ENCODE data around the gene ZNF76.

ZNF76 gene

DNA sequence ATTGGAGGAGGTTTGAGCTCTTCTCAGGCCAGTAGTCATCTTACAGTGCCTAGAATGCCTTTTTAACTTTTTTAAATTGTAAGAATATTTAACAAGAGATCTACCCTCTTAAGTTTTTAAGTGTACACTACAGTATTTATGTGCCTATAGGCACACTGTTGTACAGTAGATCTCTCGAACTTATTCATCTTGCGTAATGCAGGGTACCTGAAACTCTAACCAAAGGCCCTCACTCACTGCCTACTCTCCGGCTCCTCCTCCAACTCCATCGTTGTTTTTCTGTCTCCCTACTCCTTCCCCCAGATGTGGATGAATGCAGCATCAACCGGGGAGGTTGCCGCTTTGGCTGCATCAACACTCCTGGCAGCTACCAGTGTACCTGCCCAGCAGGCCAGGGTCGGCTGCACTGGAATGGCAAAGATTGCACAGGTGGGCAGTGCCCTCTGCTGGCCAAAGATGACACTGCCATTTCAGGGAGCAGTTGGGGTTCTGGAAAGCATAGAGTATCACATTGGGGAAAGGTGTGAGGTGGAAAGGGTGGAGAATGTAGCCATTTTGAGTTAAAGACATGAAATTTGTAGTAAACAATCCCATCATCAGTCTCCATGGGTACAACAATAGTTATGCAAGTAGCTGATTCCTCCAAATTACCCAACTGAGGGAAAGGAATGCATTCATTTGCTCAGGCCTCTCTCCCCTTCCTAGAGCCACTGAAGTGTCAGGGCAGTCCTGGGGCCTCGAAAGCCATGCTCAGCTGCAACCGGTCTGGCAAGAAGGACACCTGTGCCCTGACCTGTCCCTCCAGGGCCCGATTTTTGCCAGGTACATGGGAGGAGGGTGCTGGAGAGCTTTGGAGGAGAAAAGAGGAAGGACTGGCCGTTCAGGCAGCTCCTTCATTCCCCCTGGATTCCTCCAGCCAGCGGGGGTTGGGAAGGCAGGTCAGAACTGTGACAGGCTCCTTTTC lies 18.4 kb upstream of the ZNF76 start:
- Histone ChIP-seq H3K9ac (ENCODE audit: low read length) (no peak overlapping the region), H3K36me3 (ENCODE audit: control insufficient read depth, insufficient read depth, low read length) (peaks cover 13% of the 10 kb centered on the region), H3K4me3 (ENCODE audit: low read length) (no peak overlapping the region), H3K4me1 (ENCODE audit: control insufficient read depth, insufficient read depth, low read length) (peaks cover 19% of the 10 kb centered on the region), H3K27me3 (ENCODE audit: control insufficient read depth, insufficient read depth, low read length) (no peaks in the 10 kb centered on the region), H3K27ac (ENCODE audit: low read depth, low read length) (no peak overlapping the region)

DNA sequence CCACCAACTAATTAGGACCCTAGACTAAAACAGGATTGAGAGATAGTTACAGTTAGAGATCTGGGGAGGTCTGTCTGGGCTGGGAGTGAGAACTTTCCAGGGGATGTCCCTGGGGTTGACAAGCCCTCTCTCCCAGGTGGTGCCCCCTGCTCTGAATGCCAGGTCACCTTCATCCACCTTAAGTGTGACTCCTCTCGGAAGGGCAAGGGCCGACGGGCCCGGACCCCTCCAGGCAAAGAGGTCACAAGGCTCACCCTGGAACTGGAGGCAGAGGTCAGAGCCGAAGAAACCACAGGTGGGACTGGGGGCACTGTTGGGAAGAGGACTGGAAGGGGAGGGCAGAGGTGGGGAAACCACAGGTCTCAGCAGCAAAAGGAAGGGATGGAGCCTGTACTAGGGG lies 17.0 kb upstream of the ZNF76 start:
- Histone ChIP-seq H3K4me1 (ENCODE audit: control insufficient read depth, insufficient read depth, low read length) (peaks cover 19% of the 10 kb centered on the region), H3K4me3 (ENCODE audit: low read length) (no peak overlapping the region), H3K27ac (ENCODE audit: low read depth, low read length) (no peak overlapping the region), H3K9ac (ENCODE audit: low read length) (no peak overlapping the region), H3K27me3 (ENCODE audit: control insufficient read depth, insufficient read depth, low read length) (no peaks in the 10 kb centered on the region), H3K36me3 (ENCODE audit: control insufficient read depth, insufficient read depth, low read length) (peaks cover 15% of the 10 kb centered on the region)

GRCh38 chr6:35242906-35243305 lies 16.6 kb upstream of the ZNF76 start:
- H3K27ac ChIP-seq (ENCODE audit: low read depth, low read length): no peak overlapping the region
- H3K9ac ChIP-seq (ENCODE audit: low read length): no peak overlapping the region
- peaks cover 15% of the 10 kb centered on the region for H3K36me3 ChIP-seq (ENCODE audit: control insufficient read depth, insufficient read depth, low read length)
- H3K27me3 ChIP-seq (ENCODE audit: control insufficient read depth, insufficient read depth, low read length): no peaks in the 10 kb centered on the region
- peaks cover 16% of the 10 kb centered on the region for H3K4me1 ChIP-seq (ENCODE audit: control insufficient read depth, insufficient read depth, low read length)
- no peak overlapping the region for H3K4me3 ChIP-seq (ENCODE audit: low read length)

DNA sequence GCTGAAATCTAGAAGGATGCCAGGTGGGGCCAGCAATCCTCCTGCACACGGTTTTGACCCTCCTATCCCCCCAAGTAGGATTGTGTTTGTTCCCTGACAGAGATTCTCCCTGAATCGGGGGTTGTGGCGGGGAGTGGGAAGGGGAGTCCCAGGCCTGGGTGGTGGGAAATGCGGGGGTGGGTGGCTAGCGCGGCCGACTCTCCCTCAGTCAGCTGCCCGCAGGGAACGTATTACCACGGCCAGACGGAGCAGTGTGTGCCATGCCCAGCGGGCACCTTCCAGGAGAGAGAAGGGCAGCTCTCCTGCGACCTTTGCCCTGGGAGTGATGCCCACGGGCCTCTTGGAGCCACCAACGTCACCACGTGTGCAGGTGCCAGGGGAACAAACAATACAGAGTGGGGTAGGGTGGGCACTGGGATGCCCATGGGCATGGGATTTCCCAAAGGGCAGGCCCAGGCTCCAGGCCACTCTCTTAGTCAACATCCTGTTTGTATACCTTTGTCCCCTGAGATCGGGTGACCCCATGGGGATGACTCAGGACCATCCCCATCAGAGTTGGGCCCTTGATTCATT lies 16.1 kb upstream of the ZNF76 start:
- Histone ChIP-seq H3K27me3 (ENCODE audit: control insufficient read depth, insufficient read depth, low read length) (no peaks in the 10 kb centered on the region), H3K36me3 (ENCODE audit: control insufficient read depth, insufficient read depth, low read length) (peaks cover 15% of the 10 kb centered on the region), H3K27ac (ENCODE audit: low read depth, low read length) (no peak overlapping the region), H3K4me1 (ENCODE audit: control insufficient read depth, insufficient read depth, low read length) (peaks cover 14% of the 10 kb centered on the region), H3K9ac (ENCODE audit: low read length) (no peak overlapping the region), H3K4me3 (ENCODE audit: low read length) (no peak overlapping the region)

- Histone ChIP-seq H3K9ac (ENCODE audit: low read length) (no peak overlapping the region), H3K27ac (ENCODE audit: low read depth, low read length) (no peak overlapping the region), H3K27me3 (ENCODE audit: control insufficient read depth, insufficient read depth, low read length) (no peaks in the 10 kb centered on the region), H3K4me3 (ENCODE audit: low read length) (no peak overlapping the region), H3K4me1 (ENCODE audit: control insufficient read depth, insufficient read depth, low read length) (peaks cover 9% of the 10 kb centered on the region), H3K36me3 (ENCODE audit: control insufficient read depth, insufficient read depth, low read length) (peaks cover 15% of the 10 kb centered on the region)
Observed at GRCh38 chr6:35244551-35244950, 15.0 kb upstream of the ZNF76 start.

DNA sequence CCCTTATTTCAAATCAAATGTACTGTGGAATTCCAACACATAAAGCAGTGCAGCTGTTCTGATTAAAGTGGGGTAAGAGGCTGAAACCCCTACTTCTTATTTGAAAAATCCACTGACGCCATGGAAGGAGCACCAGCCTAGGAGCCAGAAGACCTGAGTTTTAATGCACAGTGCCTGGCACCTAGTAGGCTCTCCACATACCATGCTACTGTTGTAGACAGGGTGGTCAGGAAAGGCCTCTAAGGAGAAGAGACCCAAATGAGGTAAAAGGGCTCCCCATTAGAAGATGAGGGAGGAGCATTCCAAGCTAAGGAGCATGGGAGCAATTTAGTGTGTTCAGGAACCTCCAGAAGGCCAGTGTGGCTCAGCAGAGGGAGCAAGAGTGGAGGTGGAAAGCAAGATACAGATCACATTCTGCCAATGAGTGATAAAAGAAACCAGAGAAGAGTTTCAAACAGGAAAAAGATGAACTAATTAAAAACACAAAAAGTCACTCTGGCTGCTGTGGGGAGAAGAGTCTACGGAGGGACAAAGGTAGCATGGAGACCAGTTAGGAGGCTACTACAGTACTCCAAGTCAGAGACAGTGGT lies 11.8 kb upstream of the ZNF76 start:
- no peak overlapping the region for H3K9ac ChIP-seq (ENCODE audit: low read length)
- no peak overlapping the region for H3K4me3 ChIP-seq (ENCODE audit: low read length)
- peaks cover 5% of the 10 kb centered on the region for H3K4me1 ChIP-seq (ENCODE audit: control insufficient read depth, insufficient read depth, low read length)
- peaks cover 15% of the 10 kb centered on the region for H3K36me3 ChIP-seq (ENCODE audit: control insufficient read depth, insufficient read depth, low read length)
- H3K27me3 ChIP-seq (ENCODE audit: control insufficient read depth, insufficient read depth, low read length): no peaks in the 10 kb centered on the region
- H3K27ac ChIP-seq (ENCODE audit: low read depth, low read length): no peak overlapping the region

DNA sequence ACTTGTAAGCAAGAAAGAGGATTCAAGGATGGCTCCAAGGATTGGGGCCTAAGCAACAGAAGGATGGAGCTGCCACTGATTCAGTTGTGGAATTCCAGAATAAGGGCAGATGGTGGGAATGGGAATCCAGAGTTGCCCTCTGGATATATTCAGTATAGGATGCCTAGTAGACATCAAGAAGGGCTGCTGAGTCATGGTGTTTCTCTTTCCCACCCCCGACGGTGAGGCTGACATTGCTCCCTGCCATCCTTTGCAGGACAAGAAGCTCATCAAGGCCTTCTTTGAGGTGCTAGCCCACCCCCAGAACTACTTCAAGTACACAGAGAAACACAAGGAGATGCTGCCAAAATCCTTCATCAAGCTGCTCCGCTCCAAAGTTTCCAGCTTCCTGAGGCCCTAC lies 11.2 kb upstream of the ZNF76 start:
- Histone ChIP-seq H3K4me3 (ENCODE audit: low read length) (no peak overlapping the region), H3K27ac (ENCODE audit: low read depth, low read length) (no peak overlapping the region), H3K36me3 (ENCODE audit: control insufficient read depth, insufficient read depth, low read length) (peaks cover 15% of the 10 kb centered on the region), H3K27me3 (ENCODE audit: control insufficient read depth, insufficient read depth, low read length) (no peaks in the 10 kb centered on the region), H3K4me1 (ENCODE audit: control insufficient read depth, insufficient read depth, low read length) (peaks cover 5% of the 10 kb centered on the region), H3K9ac (ENCODE audit: low read length) (no peak overlapping the region)

DNA sequence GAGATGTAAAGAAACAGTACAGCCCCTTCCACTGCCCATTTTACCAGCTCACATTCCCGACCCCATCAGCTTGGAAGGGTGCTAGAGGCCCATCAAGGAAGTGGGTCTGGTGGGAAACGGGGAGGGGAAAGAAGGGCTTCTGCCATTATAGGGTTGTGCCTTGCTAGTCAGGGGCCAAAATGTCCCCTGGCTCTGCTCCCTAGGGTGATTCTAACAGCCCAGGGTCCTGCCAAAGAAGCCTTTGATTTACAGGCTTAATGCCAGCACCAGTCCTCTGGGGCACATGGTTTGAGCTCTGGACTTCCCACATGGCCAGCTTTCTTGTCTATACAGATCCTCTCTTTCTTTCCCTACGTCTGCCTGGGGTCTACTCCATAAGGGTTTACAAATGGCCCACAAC lies 10.6 kb upstream of the ZNF76 start:
- H3K27ac ChIP-seq (ENCODE audit: low read depth, low read length): no peak overlapping the region

DNA sequence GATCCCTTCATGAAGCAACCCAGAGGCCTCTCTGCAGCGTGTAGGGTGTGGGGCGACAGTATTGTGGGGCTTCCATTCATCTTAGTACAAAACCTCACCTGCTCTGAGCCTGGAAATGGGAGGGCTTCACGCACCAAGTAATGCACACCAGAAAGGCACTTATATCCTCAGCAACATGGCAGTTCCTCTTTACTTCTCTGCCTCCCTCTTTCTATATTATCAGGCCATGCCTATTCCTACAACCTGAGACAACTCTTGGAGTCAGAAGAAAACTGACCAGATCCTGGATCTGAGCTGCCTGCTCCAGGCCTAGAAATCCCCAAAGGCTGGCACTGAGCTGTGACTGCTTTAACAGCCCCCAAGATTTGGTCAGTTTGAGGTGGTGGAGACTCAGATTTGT lies 7.6 kb upstream of the ZNF76 start:
- no peaks in the 10 kb centered on the region for H3K36me3 ChIP-seq (ENCODE audit: control insufficient read depth, insufficient read depth, low read length)
- H3K9ac ChIP-seq (ENCODE audit: low read length): no peak overlapping the region
- H3K27me3 ChIP-seq (ENCODE audit: control insufficient read depth, insufficient read depth, low read length): no peaks in the 10 kb centered on the region
- H3K4me3 ChIP-seq (ENCODE audit: low read length): no peak overlapping the region
- H3K27ac ChIP-seq (ENCODE audit: low read depth, low read length): no peak overlapping the region
- peaks cover 5% of the 10 kb centered on the region for H3K4me1 ChIP-seq (ENCODE audit: control insufficient read depth, insufficient read depth, low read length)

More for the DNA sequence above, 10.6 kb upstream of the ZNF76 start:
- H3K27me3 ChIP-seq (ENCODE audit: control insufficient read depth, insufficient read depth, low read length): no peaks in the 10 kb centered on the region
- H3K9ac ChIP-seq (ENCODE audit: low read length): no peak overlapping the region
- H3K4me1 ChIP-seq (ENCODE audit: control insufficient read depth, insufficient read depth, low read length): peaks cover 5% of the 10 kb centered on the region
- no peak overlapping the region for H3K4me3 ChIP-seq (ENCODE audit: low read length)
- H3K36me3 ChIP-seq (ENCODE audit: control insufficient read depth, insufficient read depth, low read length): peaks cover 13% of the 10 kb centered on the region

DNA sequence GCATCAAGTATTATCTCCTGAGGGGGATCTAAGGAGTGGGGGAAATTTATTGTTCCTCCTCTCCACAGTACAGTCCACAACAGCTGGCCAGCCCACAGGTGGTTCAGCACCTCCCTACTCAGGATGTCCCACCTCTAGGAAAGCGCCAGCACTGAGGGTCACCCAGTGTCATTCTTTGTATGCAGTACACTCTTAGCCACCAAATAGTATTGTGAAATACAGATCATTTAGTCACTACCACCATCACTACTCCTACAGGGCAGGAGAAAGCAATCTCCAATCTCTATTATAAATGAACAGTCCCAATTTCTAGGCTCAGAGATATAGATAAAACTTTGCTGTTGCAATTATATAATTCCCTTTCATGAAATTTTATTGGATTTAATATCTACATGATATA lies 6.3 kb upstream of the ZNF76 start:
- H3K4me1 ChIP-seq (ENCODE audit: control insufficient read depth, insufficient read depth, low read length): peaks cover 7% of the 10 kb centered on the region
- no peaks in the 10 kb centered on the region for H3K27me3 ChIP-seq (ENCODE audit: control insufficient read depth, insufficient read depth, low read length)
- no peak overlapping the region for H3K27ac ChIP-seq (ENCODE audit: low read depth, low read length)
- H3K9ac ChIP-seq (ENCODE audit: low read length): no peak overlapping the region
- no peaks in the 10 kb centered on the region for H3K36me3 ChIP-seq (ENCODE audit: control insufficient read depth, insufficient read depth, low read length)
- H3K4me3 ChIP-seq (ENCODE audit: low read length): no peak overlapping the region

GRCh38 chr6:35258336-35258735 lies 1.2 kb upstream of the ZNF76 start:
- no peaks in the 10 kb centered on the region for H3K36me3 ChIP-seq (ENCODE audit: control insufficient read depth, insufficient read depth, low read length)

GRCh38 chr6:35258858-35259193 lies 709 bp upstream of the ZNF76 start:
- peak overlapping the region; percentile 97 for H3K27ac ChIP-seq (ENCODE audit: low read depth, low read length)
- no peaks in the 10 kb centered on the region for H3K27me3 ChIP-seq (ENCODE audit: control insufficient read depth, insufficient read depth, low read length)
- no peaks in the 10 kb centered on the region for H3K36me3 ChIP-seq (ENCODE audit: control insufficient read depth, insufficient read depth, low read length)
- peak overlapping the region; percentile 99 for H3K4me3 ChIP-seq (ENCODE audit: low read length)
- peaks cover 11% of the 10 kb centered on the region for H3K4me1 ChIP-seq (ENCODE audit: control insufficient read depth, insufficient read depth, low read length)
- H3K9ac ChIP-seq (ENCODE audit: low read length): peak overlapping the region; percentile 97

More at GRCh38 chr6:35258336-35258735, 1.2 kb upstream of the ZNF76 start:
- Histone ChIP-seq H3K4me3 (ENCODE audit: low read length) (peak overlapping the region; percentile 99), H3K27me3 (ENCODE audit: control insufficient read depth, insufficient read depth, low read length) (no peaks in the 10 kb centered on the region), H3K27ac (ENCODE audit: low read depth, low read length) (peak overlapping the region; percentile 97), H3K9ac (ENCODE audit: low read length) (peak overlapping the region; percentile 97), H3K4me1 (ENCODE audit: control insufficient read depth, insufficient read depth, low read length) (peaks cover 11% of the 10 kb centered on the region)
